ENCODE results near the gene HDAC3.

The HDAC3 gene

GRCh38 chr5:141657937-141658545 is 21.4 kb upstream of the HDAC3 start:
- FAIRE-seq = no peak

GRCh38 chr5:141657404-141657803 is 20.8 kb upstream of the HDAC3 start:
- no peak for FAIRE-seq

GRCh38 chr5:141656396-141656795 is 19.7 kb upstream of the HDAC3 start:
- FAIRE-seq = no peak

GRCh38 chr5:141655020-141655419 is 18.4 kb upstream of the HDAC3 start:
- no peak for FAIRE-seq

GRCh38 chr5:141654298-141654697 is 17.6 kb upstream of the HDAC3 start:
- FAIRE-seq = no peak

- FAIRE-seq = no peak
Observed at GRCh38 chr5:141651728-141652105, 15.1 kb upstream of the HDAC3 start.

- no peak for FAIRE-seq
Observed at GRCh38 chr5:141650851-141651727, 14.4 kb upstream of the HDAC3 start, which contains the start of gene FCHSD1. Gene FCHSD1 (minus strand): TSS chr5:141651418. CDS start chr5:141651368, 50 bp downstream.

- no peak for FAIRE-seq
Observed at GRCh38 chr5:141649972-141650371, 13.3 kb upstream of the HDAC3 start.

- FAIRE-seq = no peak
Observed at GRCh38 chr5:141649056-141649688, 12.5 kb upstream of the HDAC3 start.

- no peak for FAIRE-seq
Observed at GRCh38 chr5:141647851-141648250, 11.2 kb upstream of the HDAC3 start.

- FAIRE-seq = no peak
Observed at GRCh38 chr5:141647242-141647641, 10.6 kb upstream of the HDAC3 start.

- FAIRE-seq = no peak
Observed at GRCh38 chr5:141646026-141646425, 9.4 kb upstream of the HDAC3 start.

GRCh38 chr5:141641634-141642267 is 5.1 kb upstream of the HDAC3 start:
- FAIRE-seq = no peak

GRCh38 chr5:141640698-141641097 is 4.0 kb upstream of the HDAC3 start:
- FAIRE-seq = no peak

GRCh38 chr5:141640051-141640415 is 3.4 kb upstream of the HDAC3 start:
- no peak for FAIRE-seq

GRCh38 chr5:141639357-141640050 is 2.9 kb upstream of the HDAC3 start:
- no peak for FAIRE-seq

GRCh38 chr5:141638771-141639170 is 2.1 kb upstream of the HDAC3 start:
- no peak for FAIRE-seq

GRCh38 chr5:141637767-141638419 is 1.2 kb upstream of the HDAC3 start:
- no peak for FAIRE-seq

GRCh38 chr5:141637123-141637766 is 596 bp upstream of the HDAC3 start:
- FAIRE-seq = no peak

- FAIRE-seq = no peak
Observed at GRCh38 chr5:141636106-141636412, 590 bp downstream of the HDAC3 start.

GRCh38 chr5:141635646-141636045 is 1.0 kb downstream of the HDAC3 start:
- no peak for FAIRE-seq

- no peak for FAIRE-seq
Observed at GRCh38 chr5:141634720-141635119, 1.9 kb downstream of the HDAC3 start.
